ENCODE results near the gene MAB21L3. TPM values are rescaled to one million over a fixed set of nuclear protein-coding genes. Genes with fewer than 3 reads are reported as not detected.

The MAB21L3 gene
- total RNA-seq, 1 experiment from 2014 or later: not detected

DNA sequence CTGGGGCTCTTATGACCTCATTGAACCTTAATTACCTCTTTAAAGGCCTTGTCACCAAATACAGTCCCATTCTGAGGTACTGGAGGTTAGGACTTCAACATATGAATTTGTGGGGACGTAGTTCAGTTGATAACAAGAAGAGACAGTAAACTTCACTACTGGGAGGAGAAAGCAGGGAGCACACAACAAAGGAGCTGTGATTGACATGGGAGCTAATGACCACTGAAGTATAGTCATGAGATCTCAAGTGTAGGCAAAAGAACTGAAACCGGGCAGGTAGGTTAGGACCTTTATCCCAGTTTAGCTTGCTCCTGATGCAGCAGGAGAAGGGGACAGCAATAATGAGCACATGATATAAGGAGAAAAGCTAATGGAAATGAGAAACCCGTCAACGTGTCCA is 11.8 kb upstream of the MAB21L3 start:
- no peaks in the 10 kb centered on the region for H3K4me1 Mint-ChIP-seq
- Histone ChIP-seq H2BK12ac (ENCODE audit: insufficient read length, low read depth, low read length) (no peak overlapping the region), H4K8ac (replicated peaks; ENCODE audit: insufficient read length, low read depth, low read length) (no peak overlapping the region), H3K18ac (ENCODE audit: insufficient read length, low read depth, low read length) (no peak overlapping the region), H2BK15ac (ENCODE audit: low read depth, low read length) (no peak overlapping the region), H3K27ac (ENCODE audit: insufficient read length, low read depth, low read length) (no peak overlapping the region), H4K5ac (ENCODE audit: insufficient read length, low read depth, low read length) (no peak overlapping the region), H3K9ac (ENCODE audit: extremely low read depth, insufficient read length, low read length) (no peak overlapping the region), H2AK5ac (ENCODE audit: insufficient read length, low read length) (no peak overlapping the region), H3K56ac (ENCODE audit: insufficient read length, low read depth, low read length) (no peak overlapping the region), H4K20me1 (ENCODE audit: control insufficient read depth, insufficient read depth, insufficient read length) (no peaks in the 10 kb centered on the region), H3K4ac (ENCODE audit: low read depth, low read length) (no peak overlapping the region), H3T11ph (ENCODE audit: low read length) (no peak overlapping the region), H2BK120ac (ENCODE audit: low read depth, low read length, poor library complexity, severe bottlenecking) (no peak overlapping the region), H3K79me1 (ENCODE audit: insufficient read depth, low read depth, low read length, poor library complexity, severe bottlenecking) (no peaks in the 10 kb centered on the region), H4K91ac (ENCODE audit: insufficient read length, low read depth, low read length) (no peak overlapping the region), H2BK5ac (ENCODE audit: insufficient read length, low read length) (no peak overlapping the region), H3K4me1 (ENCODE audit: insufficient read depth, low read length) (no peaks in the 10 kb centered on the region), H3K23me2 (ENCODE audit: insufficient read length, low read depth, low read length, poor library complexity, severe bottlenecking) (no peaks in the 10 kb centered on the region), H3K23ac (ENCODE audit: insufficient read length, low read depth, low read length) (no peak overlapping the region), H2AFZ (ENCODE audit: low read length) (no peak overlapping the region), H3K9me3 (ENCODE audit: control insufficient read depth, low read depth, low read length) (no peaks in the 10 kb centered on the region), H3K79me2 (ENCODE audit: insufficient read depth, low read length) (no peaks in the 10 kb centered on the region), H3K14ac (ENCODE audit: insufficient read depth, low read length) (no peak overlapping the region), H2BK20ac (ENCODE audit: low read depth, low read length, poor library complexity, severe bottlenecking) (no peak overlapping the region), H3K27me3 (ENCODE audit: insufficient read depth, low read length) (no peaks in the 10 kb centered on the region), H3K4me2 (ENCODE audit: insufficient read depth, insufficient read length, low read length) (no peak overlapping the region)
- no peak overlapping the region for H3K4me3 Mint-ChIP-seq
- TF ChIP-seq, protein P1, sequence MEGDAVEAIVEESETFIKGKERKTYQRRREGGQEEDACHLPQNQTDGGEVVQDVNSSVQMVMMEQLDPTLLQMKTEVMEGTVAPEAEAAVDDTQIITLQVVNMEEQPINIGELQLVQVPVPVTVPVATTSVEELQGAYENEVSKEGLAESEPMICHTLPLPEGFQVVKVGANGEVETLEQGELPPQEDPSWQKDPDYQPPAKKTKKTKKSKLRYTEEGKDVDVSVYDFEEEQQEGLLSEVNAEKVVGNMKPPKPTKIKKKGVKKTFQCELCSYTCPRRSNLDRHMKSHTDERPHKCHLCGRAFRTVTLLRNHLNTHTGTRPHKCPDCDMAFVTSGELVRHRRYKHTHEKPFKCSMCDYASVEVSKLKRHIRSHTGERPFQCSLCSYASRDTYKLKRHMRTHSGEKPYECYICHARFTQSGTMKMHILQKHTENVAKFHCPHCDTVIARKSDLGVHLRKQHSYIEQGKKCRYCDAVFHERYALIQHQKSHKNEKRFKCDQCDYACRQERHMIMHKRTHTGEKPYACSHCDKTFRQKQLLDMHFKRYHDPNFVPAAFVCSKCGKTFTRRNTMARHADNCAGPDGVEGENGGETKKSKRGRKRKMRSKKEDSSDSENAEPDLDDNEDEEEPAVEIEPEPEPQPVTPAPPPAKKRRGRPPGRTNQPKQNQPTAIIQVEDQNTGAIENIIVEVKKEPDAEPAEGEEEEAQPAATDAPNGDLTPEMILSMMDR (conservative IDR thresholded peaks at IDR 0.05): no peak
- WGBS (ENCODE audit: extremely low coverage, insufficient read length, low lambda C conversion rate): no CpG with 5 or more reads among the region's 4 CpGs
- peaks cover 5 to 10% of the 10 kb centered on the region in 2 experiments; a peak in 3 of 5 replicates for H3K9me3 Mint-ChIP-seq
- H3K27me3 Mint-ChIP-seq (ENCODE audit: low read depth): no peaks in the 10 kb centered on the region
- H3K27ac Mint-ChIP-seq: no peak overlapping the region
- no peak for DNase-seq
- H3K36me3 Mint-ChIP-seq (ENCODE audit: insufficient read depth in 1 of 3, low read depth in 3 of 3): peaks cover 0 to 8% (median 0%) of the 10 kb centered on the region in 3 experiments; a peak in 2 of 7 replicates
